GM12891 (cell line): ENCODE data around the gene RAPGEF2.

Source experiments
- PAX5 ChIP-seq: IDR thresholded peaks from 2 replicates; pipeline ENCODE4 v1.6.1; 2011; ENCODE audit warnings: low read length, moderate library complexity, mild to moderate bottlenecking; ENCODE audit not compliant: insufficient read depth, severe bottlenecking
- POLR2A ChIP-seq: IDR thresholded peaks from 2 replicates; pipeline ENCODE4 v1.6.1; 2011; ENCODE audit warnings: low read depth, low read length, control low read depth
- POLR2AphosphoS5 ChIP-seq: IDR thresholded peaks from 2 replicates; pipeline ENCODE4 v1.6.1; 2011; ENCODE audit warnings: low read depth, low read length, control low read depth
- POU2F2 ChIP-seq: IDR thresholded peaks from 2 replicates; pipeline ENCODE4 v1.6.1; 2011; ENCODE audit warnings: low read depth, mild to moderate bottlenecking, control low read depth, low read length, moderate library complexity
- SPI1 ChIP-seq: IDR thresholded peaks from 2 replicates; pipeline ENCODE4 v1.6.1; 2011; ENCODE audit warnings: low read depth, low read length, control low read depth
- TAF1 ChIP-seq: IDR thresholded peaks from 2 replicates; pipeline ENCODE4 v1.6.1; 2011; ENCODE audit warnings: low read depth, low read length, control low read depth

DNA sequence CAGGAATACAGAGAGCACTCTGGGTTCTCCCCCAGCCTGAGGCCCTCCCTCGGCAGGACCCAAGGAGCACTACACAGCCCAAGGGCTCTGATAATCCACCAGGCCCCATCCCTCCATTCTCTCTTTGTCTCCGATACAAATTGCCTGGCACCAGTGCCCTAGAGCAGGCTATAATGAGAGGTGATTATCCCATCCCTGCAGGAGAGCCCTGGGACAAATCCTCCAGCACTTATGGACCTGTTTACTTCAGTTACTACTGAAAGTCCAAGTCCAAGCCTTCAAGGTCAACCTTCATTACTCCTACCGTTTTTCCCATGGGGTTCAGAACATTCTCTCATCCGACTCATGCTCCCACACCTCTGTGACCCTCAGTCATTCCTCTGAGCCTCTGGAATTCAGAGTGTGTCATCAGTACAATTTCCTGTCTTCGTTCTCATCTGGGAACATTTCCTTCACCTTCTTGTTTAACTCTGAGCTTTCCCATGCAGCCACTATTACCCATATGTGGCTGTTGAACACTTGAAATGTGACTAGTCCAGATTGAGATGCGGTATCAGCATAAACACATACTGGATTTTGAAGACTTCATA lies 299.0 kb downstream of the RAPGEF2 start:
- TF ChIP-seq POLR2AphosphoS5 (no peak), POLR2A (no peak), TAF1 (no peak), POU2F2 (no peak), PAX5 (no peak), SPI1 (no peak)
